H1 (cell line): ENCODE data around the gene ARHGAP42. TPM values are rescaled to one million over a fixed set of nuclear protein-coding genes. Genes with fewer than 3 reads are reported as not detected.
"Not testable (repeated sequence)": the region's sequence is repeated elsewhere in the genome, so short reads cannot be mapped to it uniquely, and the experiment has no call there.

Experiments
- CTCF ChIA-PET: fragments of 300-600 bp; sonication (Branson Sonifier 250); formaldehyde crosslinking; loops from one replicate; lab custom pipeline; 2021; ENCODE audit not compliant: partially characterized antibody; lab: Charles Lee
- POLR2A ChIA-PET: fragments of 300-600 bp; sonication (Branson Sonifier 250); formaldehyde crosslinking; loops from one replicate; lab custom pipeline; 2021; ENCODE audit warnings: inconsistent platforms; ENCODE audit not compliant: partially characterized antibody; lab: Charles Lee
- DNase-seq, 2 experiments: peaks; one replicate each; pipeline versions ENCODE4 v3.0.0 to v3.0.0-alpha.2; 2010 to 2022; ENCODE audit warnings: low spot score in 2 of 2, low read depth in 1 of 2, mixed read lengths in 1 of 2
- FAIRE-seq: peaks from 2 replicates; lab custom pipeline; 2011; peaks lifted over from hg19 to GRCh38; lab: Jason Lieb, UNC
- H2AFZ ChIP-seq: 2 replicates; pipeline ENCODE4 v1.8.1; 2012; ENCODE audit warnings: low read length, inconsistent platforms
- H2AK5ac ChIP-seq: 2 replicates; pipeline ENCODE4 v1.6.1; 2013; ENCODE audit warnings: low read depth, low read length
- H2BK120ac ChIP-seq: replicated peaks from 2 replicates; pipeline ENCODE3; 2013; ENCODE audit warnings: low read depth, low read length, inconsistent platforms
- H2BK12ac ChIP-seq: 2 replicates; pipeline ENCODE4 v1.6.1; 2013; ENCODE audit warnings: low read depth, low read length
- H2BK15ac ChIP-seq: 2 replicates; pipeline ENCODE4 v1.6.1; 2013; ENCODE audit warnings: low read length
- H2BK20ac ChIP-seq: 2 replicates; pipeline ENCODE4 v1.6.1; 2013; ENCODE audit warnings: low read length
- H2BK5ac ChIP-seq: 2 replicates; pipeline ENCODE4 v1.6.1; 2013; ENCODE audit warnings: low read depth, low read length
- H3K14ac ChIP-seq: 2 replicates; pipeline ENCODE4 v1.6.1; 2013; ENCODE audit warnings: inconsistent platforms; ENCODE audit not compliant: insufficient read length
- H3K18ac ChIP-seq: 2 replicates; pipeline ENCODE4 v1.6.1; 2013; ENCODE audit warnings: low read length; ENCODE audit errors: extremely low read depth
- H3K23ac ChIP-seq: 2 replicates; pipeline ENCODE4 v1.6.1; 2013; ENCODE audit warnings: inconsistent platforms; ENCODE audit not compliant: insufficient read length
- H3K23me2 ChIP-seq: 2 replicates; pipeline ENCODE4 v1.6.1; 2013; ENCODE audit warnings: low read depth, low read length
- H3K27ac ChIP-seq: 2 replicates; pipeline ENCODE4 v1.6.1; 2011; ENCODE audit warnings: low read depth, low read length, inconsistent platforms
- H3K27me3 ChIP-seq, 4 experiments: replicated peaks in 1 of 4; 1 replicate in 1 of 4; 2 replicates in 3 of 4; pipeline versions ENCODE4 v1.6.1 to v1.8.1; 2011 to 2013; ENCODE audit warnings: low read length in 3 of 4, mild to moderate bottlenecking in 3 of 4, inconsistent platforms in 2 of 4, mixed read lengths in 2 of 4, moderate library complexity in 1 of 4; ENCODE audit not compliant: control insufficient read depth in 3 of 4, insufficient read depth in 3 of 4; ENCODE audit errors: extremely low read depth in 1 of 4
- H3K36me3 ChIP-seq, 4 experiments: 2 replicates each; pipeline versions ENCODE4 v1.6.1 to v1.8.1; 2011 to 2013; ENCODE audit warnings: mild to moderate bottlenecking in 4 of 4, low read length in 3 of 4, moderate library complexity in 2 of 4, control low read depth in 1 of 4, inconsistent platforms in 1 of 4; ENCODE audit not compliant: insufficient read depth in 4 of 4, control insufficient read depth in 2 of 4
- H3K4ac ChIP-seq: replicated peaks from 2 replicates; pipeline ENCODE3; 2013; ENCODE audit warnings: low read length, low read depth, mixed read lengths, inconsistent platforms; ENCODE audit not compliant: insufficient read length
- H3K4me1 ChIP-seq, 4 experiments: replicated peaks in 1 of 4; 1 replicate in 1 of 4; 2 replicates in 3 of 4; pipeline versions ENCODE4 v1.6.1 to v1.8.1; 2011 to 2013; ENCODE audit warnings: low read length in 3 of 4, inconsistent platforms in 2 of 4, mixed read lengths in 1 of 4; ENCODE audit not compliant: insufficient read depth in 4 of 4, control insufficient read depth in 3 of 4
- H3K4me2 ChIP-seq, 2 experiments: 2 replicates each; pipeline versions ENCODE4 v1.6.1 to v1.8.1; 2011 to 2013; ENCODE audit warnings: low read depth in 2 of 2, low read length in 2 of 2, control low read depth in 1 of 2, inconsistent platforms in 1 of 2, mild to moderate bottlenecking in 1 of 2; ENCODE audit not compliant: insufficient read depth in 1 of 2
- H3K4me3 ChIP-seq, 4 experiments: fragments of 200-600, 300-600 bp in 1 of 4; sonication (generic), shearing (Covaris generic), sonication (Bioruptor Twin) in 1 of 4; 2 replicates each; pipeline versions ENCODE4 v1.5.1 to v1.8.1; 2011 to 2016; ENCODE audit warnings: low read length in 4 of 4, low read depth in 3 of 4, control low read depth in 2 of 4, inconsistent platforms in 2 of 4, mild to moderate bottlenecking in 2 of 4, mixed read lengths in 1 of 4, moderate library complexity in 1 of 4; ENCODE audit not compliant: insufficient read depth in 2 of 4; ENCODE audit errors: extremely low read depth in 1 of 4
- H3K56ac ChIP-seq: replicated peaks from 2 replicates; pipeline ENCODE3; 2013; ENCODE audit warnings: low read depth, mild to moderate bottlenecking, mixed read lengths, low read length, inconsistent platforms; ENCODE audit not compliant: insufficient read length
- H3K79me1 ChIP-seq: 2 replicates; pipeline ENCODE4 v1.6.1; 2013; ENCODE audit warnings: low read depth, low read length, control low read depth
- H3K79me2 ChIP-seq, 2 experiments: 2 replicates each; pipeline versions ENCODE4 v1.6.1 to v1.8.1; 2012 to 2013; ENCODE audit warnings: low read length in 2 of 2, mild to moderate bottlenecking in 2 of 2, inconsistent platforms in 1 of 2; ENCODE audit not compliant: insufficient read depth in 2 of 2, control insufficient read depth in 1 of 2
- H3K9ac ChIP-seq, 4 experiments: replicated peaks in 1 of 4; 1 replicate in 1 of 4; 2 replicates in 3 of 4; pipeline versions ENCODE4 v1.6.1 to v1.8.1; 2011 to 2013; ENCODE audit warnings: low read depth in 3 of 4, low read length in 3 of 4, control low read depth in 2 of 4, mild to moderate bottlenecking in 2 of 4, moderate library complexity in 2 of 4, inconsistent platforms in 1 of 4; ENCODE audit errors: extremely low read depth in 1 of 4
- H3K9me3 ChIP-seq, 2 experiments: 2 replicates each; pipeline versions ENCODE4 v1.6.1 to v1.8.1; 2012 to 2013; ENCODE audit warnings: mild to moderate bottlenecking in 2 of 2, moderate library complexity in 2 of 2, control low read depth in 1 of 2, inconsistent platforms in 1 of 2, low read depth in 1 of 2, low read length in 1 of 2, mixed read lengths in 1 of 2; ENCODE audit not compliant: insufficient read depth in 2 of 2
- H4K20me1 ChIP-seq, 2 experiments: replicated peaks in 1 of 2; 2 replicates each; pipeline versions ENCODE3 to v1.8.1; 2011 to 2013; ENCODE audit warnings: inconsistent platforms in 2 of 2, low read length in 2 of 2, mild to moderate bottlenecking in 1 of 2; ENCODE audit not compliant: insufficient read depth in 2 of 2, control insufficient read depth in 1 of 2
- H4K5ac ChIP-seq: 2 replicates; pipeline ENCODE4 v1.6.1; 2013; ENCODE audit warnings: low read length, low read depth, mixed read lengths, inconsistent platforms; ENCODE audit not compliant: insufficient read length
- H4K8ac ChIP-seq: 2 replicates; pipeline ENCODE4 v1.8.0; 2013; ENCODE audit warnings: mild to moderate bottlenecking, moderate library complexity, low read length, inconsistent platforms; ENCODE audit not compliant: insufficient read depth; ENCODE audit errors: extremely low read depth
- H4K91ac ChIP-seq: replicated peaks from 2 replicates; pipeline ENCODE3; 2013; ENCODE audit warnings: low read length, mixed read lengths, inconsistent platforms; ENCODE audit not compliant: insufficient read length
- polyA plus RNA-seq, 7 experiments: library from polyadenylated mRNA; depleted of rRNA in 3 of 7; stranded (reverse) in 5 of 7; unstranded in 2 of 7; fragments of >200 nt in 5 of 7; fragments of 200-250 nt in 2 of 7; gene quantifications; 1 replicate in 5 of 7; 2 replicates in 1 of 7; 4 replicates in 1 of 7; pipeline versions ENCODE4 v1.2.1 to v1.2.3, GENCODE V29; 2011 to 2013; ENCODE audit warnings: missing spikeins in 2 of 7, mixed read lengths in 2 of 7
- total RNA-seq: library from RNA; stranded (reverse); fragmentation: NEBNext Ultra II Directional; extraction: Animal tissue kit (Norgen Biotek cat#: 25700); gene quantifications from 2 replicates; pipeline ENCODE4 v1.2.1, GENCODE V29; 2021

Gene ARHGAP42
- total and polyA plus RNA-seq, 2 of the 8 experiments (the other 6 are each of a cell fraction or from before 2014, with no cell fraction given) = 22.2 to 33.5 TPM

DNA sequence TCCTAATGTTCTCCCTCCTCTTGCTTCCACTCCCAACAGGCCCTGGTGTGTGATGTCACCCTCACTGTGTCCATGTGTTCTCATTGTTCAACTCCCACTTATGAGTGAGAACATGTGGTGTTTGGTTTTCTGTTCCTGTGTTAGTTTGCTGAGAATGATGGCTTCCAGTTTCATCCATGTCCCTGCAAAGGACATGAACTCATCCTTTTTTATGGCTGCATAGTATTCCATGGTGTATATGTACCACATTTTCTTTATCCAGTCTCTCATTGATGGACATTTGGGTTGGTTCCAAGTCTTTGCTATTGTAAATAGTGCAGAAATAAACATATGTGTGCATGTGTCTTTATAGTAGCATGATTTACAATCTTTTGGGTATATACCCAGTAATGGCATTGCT lies 326.6 kb downstream of the ARHGAP42 start:
- DNase-seq, H3K4me3 ChIP-seq, H3K27ac ChIP-seq, H2BK12ac ChIP-seq, H3K9ac ChIP-seq, H3K4ac ChIP-seq, H2BK5ac ChIP-seq, H3K36me3 ChIP-seq, H4K20me1 ChIP-seq, H2BK20ac ChIP-seq, POLR2A ChIA-PET, H3K4me1 ChIP-seq, H3K23me2 ChIP-seq, H2BK15ac ChIP-seq, H4K8ac ChIP-seq, H3K18ac ChIP-seq, H4K91ac ChIP-seq, CTCF ChIA-PET, H3K79me1 ChIP-seq, H3K9me3 ChIP-seq, H3K23ac ChIP-seq, H3K4me2 ChIP-seq, H4K5ac ChIP-seq, H2BK120ac ChIP-seq, H3K14ac ChIP-seq, H3K27me3 ChIP-seq, H3K79me2 ChIP-seq, H3K56ac ChIP-seq, FAIRE-seq, H2AK5ac ChIP-seq, H2AFZ ChIP-seq: not testable (repeated sequence)
